NCI-H460 (cell line): ENCODE results near the gene RASGRF1. TPM values are rescaled to one million over a fixed set of nuclear protein-coding genes. Genes with fewer than 3 reads are reported as not detected.
A peak's percentile ranks its signal among the peaks of the same experiment; 100 is the strongest.
"Not testable (repeated sequence)": the region's sequence is repeated elsewhere in the genome, so short reads cannot be mapped to it uniquely, and the experiment has no call there.

ENCODE experiments used
- DNase-seq: peaks from one replicate; pipeline ENCODE4 v3.0.0-alpha.2; 2016; ENCODE audit warnings: low read depth; ENCODE audit errors: extremely low read depth
- total RNA-seq: library from RNA; depleted of rRNA; stranded (reverse); fragments of >200 nt; shearing (Covaris generic); gene quantifications from 2 replicates; pipeline ENCODE4 v1.2.3, GENCODE V29; 2014

Gene RASGRF1
- total RNA-seq, 1 experiment from 2014 or later = not detected

GRCh38 chr15:79046691-79047404, 43.7 kb downstream of the RASGRF1 start:
- DNase-seq = no peak

- DNase-seq = no peak
Measured at GRCh38 chr15:79045041-79045440, 45.5 kb downstream of the RASGRF1 start.

GRCh38 chr15:79042213-79042928, 48.2 kb downstream of the RASGRF1 start:
- DNase-seq = no peak

- no peak for DNase-seq
Measured at GRCh38 chr15:79041601-79042168, 48.9 kb downstream of the RASGRF1 start.

- no peak for DNase-seq
Measured at GRCh38 chr15:79037848-79038247, 52.7 kb downstream of the RASGRF1 start.

GRCh38 chr15:79036323-79036722, 54.3 kb downstream of the RASGRF1 start:
- DNase-seq = no peak

- no peak for DNase-seq
Measured at GRCh38 chr15:79035814-79036213, 54.8 kb downstream of the RASGRF1 start.

- no peak for DNase-seq
Measured at GRCh38 chr15:79035111-79035601, 55.4 kb downstream of the RASGRF1 start.

- no peak for DNase-seq
Measured at GRCh38 chr15:79034284-79034683, 56.3 kb downstream of the RASGRF1 start.

GRCh38 chr15:79032656-79033055, 57.9 kb downstream of the RASGRF1 start:
- no peak for DNase-seq

GRCh38 chr15:79031821-79032220, 58.8 kb downstream of the RASGRF1 start:
- DNase-seq = no peak

- no peak for DNase-seq
Measured at GRCh38 chr15:79031201-79031600, 59.4 kb downstream of the RASGRF1 start.

- DNase-seq = no peak
Measured at GRCh38 chr15:79030470-79030869, 60.1 kb downstream of the RASGRF1 start.

- peak; percentile 44 for DNase-seq
Measured at GRCh38 chr15:79028411-79028964, 62.1 kb downstream of the RASGRF1 start.

GRCh38 chr15:79027532-79028410, 62.8 kb downstream of the RASGRF1 start:
- DNase-seq = no peak

- no peak for DNase-seq
Measured at GRCh38 chr15:79025802-79026201, 64.8 kb downstream of the RASGRF1 start.

- DNase-seq = no peak
Measured at GRCh38 chr15:79025201-79025600, 65.4 kb downstream of the RASGRF1 start.

GRCh38 chr15:79024493-79024892, 66.1 kb downstream of the RASGRF1 start:
- not testable (repeated sequence) for DNase-seq

- no peak for DNase-seq
Measured at GRCh38 chr15:79023918-79024317, 66.7 kb downstream of the RASGRF1 start.

GRCh38 chr15:79023546-79023890, 67.1 kb downstream of the RASGRF1 start:
- no peak for DNase-seq
